BLaER1 (cell line): ENCODE results near the gene SND1.

ENCODE experiments used
- H3K27ac ChIP-seq: shearing (Covaris generic); formaldehyde crosslinking; 2 replicates; pipeline ENCODE4 v1.8.1; 2022
- H3K27me3 ChIP-seq: shearing (Covaris generic); formaldehyde crosslinking; 2 replicates; pipeline ENCODE4 v1.8.1; 2022
- H3K36me3 ChIP-seq: shearing (Covaris generic); formaldehyde crosslinking; 2 replicates; pipeline ENCODE4 v1.8.1; 2022
- H3K4me1 ChIP-seq: shearing (Covaris generic); formaldehyde crosslinking; 2 replicates; pipeline ENCODE4 v1.8.1; 2022
- H3K4me2 ChIP-seq: shearing (Covaris generic); formaldehyde crosslinking; 2 replicates; pipeline ENCODE4 v1.8.1; 2022
- H3K4me3 ChIP-seq: shearing (Covaris generic); formaldehyde crosslinking; 2 replicates; pipeline ENCODE4 v1.8.1; 2022
- H3K9ac ChIP-seq: shearing (Covaris generic); formaldehyde crosslinking; 2 replicates; pipeline ENCODE4 v1.8.1; 2022
- H3K9me3 ChIP-seq: shearing (Covaris generic); formaldehyde crosslinking; 2 replicates; pipeline ENCODE4 v1.8.1; 2022
- H4K20me1 ChIP-seq: shearing (Covaris generic); formaldehyde crosslinking; 2 replicates; pipeline ENCODE4 v1.8.1; 2022
- Cebpa-rat ChIP-seq: shearing (Covaris generic); IDR thresholded peaks from 2 replicates; pipeline ENCODE4 v1.8.1; 2022

The SND1 gene

GRCh38 chr7:127997226-127997922 lies 345.4 kb downstream of the SND1 start:
- Histone ChIP-seq H3K9me3 (no peaks in the 10 kb centered on the region), H3K4me3 (no peak overlapping the region), H3K4me2 (no peak overlapping the region), H3K27me3 (no peaks in the 10 kb centered on the region), H4K20me1 (no peaks in the 10 kb centered on the region), H3K27ac (no peak overlapping the region), H3K36me3 (peaks cover 92% of the 10 kb centered on the region), H3K4me1 (peaks cover 10% of the 10 kb centered on the region), H3K9ac (no peak overlapping the region)
- no peak for TF ChIP-seq Cebpa-rat

GRCh38 chr7:127998671-127999070 lies 346.7 kb downstream of the SND1 start:
- Histone ChIP-seq H3K27ac (no peak overlapping the region), H4K20me1 (peaks cover 5% of the 10 kb centered on the region; the same call in 1 of the 2 replicates), H3K4me2 (no peak overlapping the region), H3K4me1 (peaks cover 22% of the 10 kb centered on the region), H3K27me3 (no peaks in the 10 kb centered on the region), H3K9me3 (no peaks in the 10 kb centered on the region), H3K4me3 (no peak overlapping the region), H3K9ac (no peak overlapping the region), H3K36me3 (peaks cover 85% of the 10 kb centered on the region)
- no peak for TF ChIP-seq Cebpa-rat

GRCh38 chr7:128000048-128000447 lies 348.1 kb downstream of the SND1 start:
- no peak overlapping the region for H3K4me3 ChIP-seq
- H3K27me3 ChIP-seq: no peaks in the 10 kb centered on the region
- peaks cover 71% of the 10 kb centered on the region for H3K36me3 ChIP-seq
- H4K20me1 ChIP-seq: peaks cover 19% of the 10 kb centered on the region
- no peak overlapping the region for H3K4me2 ChIP-seq
- no peak for TF ChIP-seq Cebpa-rat
- H3K4me1 ChIP-seq: peaks cover 36% of the 10 kb centered on the region
- H3K27ac ChIP-seq: no peak overlapping the region
- H3K9me3 ChIP-seq: no peaks in the 10 kb centered on the region
- H3K9ac ChIP-seq: no peak overlapping the region

DNA sequence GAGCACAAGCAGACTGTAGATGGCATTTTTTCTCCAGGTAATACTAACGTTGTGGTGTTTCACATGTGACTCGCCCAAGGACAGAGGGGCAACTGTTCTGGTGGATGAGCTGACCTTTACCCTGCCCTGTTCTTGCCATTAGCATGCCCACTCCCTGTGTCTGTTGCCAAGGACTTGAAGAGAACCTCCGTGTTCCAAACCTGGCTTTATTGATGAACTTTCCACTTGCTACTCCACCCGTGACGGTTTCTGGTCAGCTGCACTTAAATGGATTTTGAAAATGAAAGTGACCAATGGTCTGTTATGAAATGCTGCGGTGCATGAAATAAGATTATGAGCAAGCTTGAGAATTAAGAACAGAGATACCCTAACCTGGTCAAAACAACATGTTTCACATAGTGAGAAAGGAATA lies 348.9 kb downstream of the SND1 start:
- Histone ChIP-seq H3K4me1 (peaks cover 44% of the 10 kb centered on the region), H4K20me1 (peaks cover 27% of the 10 kb centered on the region), H3K9me3 (no peaks in the 10 kb centered on the region), H3K4me2 (peak overlapping the region; percentile 7; the same call in 1 of the 2 replicates), H3K36me3 (peaks cover 71% of the 10 kb centered on the region), H3K4me3 (no peak overlapping the region), H3K27me3 (no peaks in the 10 kb centered on the region), H3K9ac (no peak overlapping the region), H3K27ac (no peak overlapping the region)
- no peak for TF ChIP-seq Cebpa-rat

DNA sequence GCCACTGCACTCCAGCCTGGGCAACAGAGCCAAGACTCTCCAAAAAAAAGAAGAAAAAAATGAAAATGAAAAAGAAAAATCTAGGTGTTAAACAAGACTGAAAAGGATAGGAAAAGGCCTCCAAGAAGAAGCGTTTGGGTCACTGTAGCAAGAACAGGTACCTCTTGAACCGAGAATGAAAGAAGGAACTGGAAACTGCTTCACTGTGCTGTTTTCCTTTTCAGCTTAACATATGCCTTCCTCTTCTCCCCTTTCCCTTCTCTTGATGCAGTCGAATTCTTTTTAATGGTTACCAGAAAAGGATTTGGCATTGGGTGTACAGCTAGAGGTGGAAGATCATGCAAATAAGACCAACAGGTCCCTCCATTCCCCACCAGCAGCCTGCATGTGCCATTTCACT lies 351.2 kb downstream of the SND1 start:
- Histone ChIP-seq H4K20me1 (peaks cover 47% of the 10 kb centered on the region), H3K27me3 (no peaks in the 10 kb centered on the region), H3K9me3 (no peaks in the 10 kb centered on the region), H3K36me3 (peaks cover 71% of the 10 kb centered on the region), H3K4me3 (no peak overlapping the region), H3K9ac (no peak overlapping the region), H3K27ac (no peak overlapping the region), H3K4me1 (peaks cover 54% of the 10 kb centered on the region), H3K4me2 (peak overlapping the region; percentile 66)
- TF ChIP-seq Cebpa-rat: no peak

- Histone ChIP-seq H3K4me1 (peaks cover 54% of the 10 kb centered on the region), H3K4me3 (no peak overlapping the region), H3K27ac (peak overlapping the region; percentile 2; the same call in 1 of the 2 replicates), H3K4me2 (peak overlapping the region; percentile 66), H3K9me3 (no peaks in the 10 kb centered on the region), H3K9ac (no peak overlapping the region), H3K36me3 (peaks cover 71% of the 10 kb centered on the region), H4K20me1 (peaks cover 52% of the 10 kb centered on the region), H3K27me3 (no peaks in the 10 kb centered on the region)
- TF ChIP-seq Cebpa-rat: no peak
Observed at GRCh38 chr7:128003787-128004186, 351.8 kb downstream of the SND1 start.

DNA sequence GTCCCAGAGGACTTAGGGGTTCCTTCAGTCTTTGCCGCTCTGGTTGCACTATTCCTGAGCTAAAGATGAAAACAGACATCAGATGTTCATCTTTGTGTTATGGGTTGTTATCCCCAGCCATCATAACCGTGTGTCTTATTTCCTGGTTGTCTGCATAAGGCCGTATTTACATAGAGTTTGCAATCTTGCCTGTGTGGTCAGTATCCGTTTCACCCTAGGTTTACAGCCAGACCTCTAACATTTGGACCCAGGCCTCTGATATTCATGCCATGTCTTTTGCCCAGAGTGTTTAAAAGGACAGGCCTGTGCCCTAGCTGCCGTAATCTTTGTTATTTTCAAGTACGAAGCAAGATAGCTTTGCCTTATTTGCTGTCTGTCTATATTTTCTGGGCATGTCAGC lies 352.6 kb downstream of the SND1 start:
- Histone ChIP-seq H3K27me3 (no peaks in the 10 kb centered on the region), H3K36me3 (peaks cover 71% of the 10 kb centered on the region), H3K4me3 (no peak overlapping the region), H3K9me3 (no peaks in the 10 kb centered on the region), H3K27ac (peak overlapping the region; percentile 25; the same call in 1 of the 2 replicates), H4K20me1 (peaks cover 53% of the 10 kb centered on the region), H3K4me2 (peak overlapping the region; percentile 66), H3K9ac (no peak overlapping the region), H3K4me1 (peaks cover 54% of the 10 kb centered on the region)
- TF ChIP-seq Cebpa-rat: no peak

DNA sequence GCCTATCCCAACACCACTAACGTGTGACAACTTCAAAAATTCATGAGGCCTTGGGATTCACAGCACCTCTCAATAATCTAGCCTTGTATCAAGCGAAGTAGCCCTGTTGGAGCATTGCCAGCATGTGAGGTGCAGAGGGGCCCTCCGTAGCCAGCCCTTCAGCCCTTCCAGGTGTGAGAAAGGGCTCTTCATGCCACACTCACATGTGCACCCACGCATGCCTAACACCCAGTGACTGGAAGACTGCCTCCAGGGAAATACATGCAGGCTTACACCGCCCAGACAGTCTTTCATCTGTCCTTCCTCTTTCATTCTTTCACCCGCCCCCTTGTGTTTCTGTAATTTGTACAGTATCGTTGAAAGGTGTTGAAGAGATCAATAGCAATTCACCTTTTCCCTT lies 353.1 kb downstream of the SND1 start:
- no peak for TF ChIP-seq Cebpa-rat
- Histone ChIP-seq H3K27ac (peak overlapping the region; percentile 25; the same call in 1 of the 2 replicates), H3K36me3 (peaks cover 75% of the 10 kb centered on the region), H3K27me3 (no peaks in the 10 kb centered on the region), H3K9me3 (no peaks in the 10 kb centered on the region), H3K9ac (no peak overlapping the region), H3K4me1 (peaks cover 54% of the 10 kb centered on the region), H3K4me2 (peak overlapping the region; percentile 66), H3K4me3 (no peak overlapping the region), H4K20me1 (peaks cover 58% of the 10 kb centered on the region)

- Histone ChIP-seq H3K9ac (no peak overlapping the region), H3K4me3 (no peak overlapping the region), H3K4me2 (peak overlapping the region; percentile 66), H3K27me3 (no peaks in the 10 kb centered on the region), H3K27ac (no peak overlapping the region), H3K36me3 (peaks cover 75% of the 10 kb centered on the region), H3K4me1 (peaks cover 47% of the 10 kb centered on the region), H3K9me3 (no peaks in the 10 kb centered on the region), H4K20me1 (peaks cover 65% of the 10 kb centered on the region)
- no peak for TF ChIP-seq Cebpa-rat
Observed at GRCh38 chr7:128005759-128006159, 353.8 kb downstream of the SND1 start.

- no peak for TF ChIP-seq Cebpa-rat
- H3K27me3 ChIP-seq: no peaks in the 10 kb centered on the region
- peaks cover 72% of the 10 kb centered on the region for H4K20me1 ChIP-seq
- H3K4me2 ChIP-seq: no peak overlapping the region
- no peak overlapping the region for H3K27ac ChIP-seq
- no peak overlapping the region for H3K4me3 ChIP-seq
- H3K9me3 ChIP-seq: no peaks in the 10 kb centered on the region
- H3K9ac ChIP-seq: no peak overlapping the region
- peaks cover 44% of the 10 kb centered on the region for H3K4me1 ChIP-seq
- peaks cover 77% of the 10 kb centered on the region for H3K36me3 ChIP-seq
Observed at GRCh38 chr7:128006550-128007302, 354.7 kb downstream of the SND1 start.
